GM18868 (cell line): Measurements from ENCODE around the gene RNF144A.

Experiments
- ATAC-seq: cut with Tn5 transposase; IDR thresholded peaks from one replicate; pipeline ENCODE4 v1.9.1; 2021; ENCODE audit warnings: mild to moderate bottlenecking, moderate library complexity; ENCODE audit not compliant: unreplicated experiment

Gene RNF144A

DNA sequence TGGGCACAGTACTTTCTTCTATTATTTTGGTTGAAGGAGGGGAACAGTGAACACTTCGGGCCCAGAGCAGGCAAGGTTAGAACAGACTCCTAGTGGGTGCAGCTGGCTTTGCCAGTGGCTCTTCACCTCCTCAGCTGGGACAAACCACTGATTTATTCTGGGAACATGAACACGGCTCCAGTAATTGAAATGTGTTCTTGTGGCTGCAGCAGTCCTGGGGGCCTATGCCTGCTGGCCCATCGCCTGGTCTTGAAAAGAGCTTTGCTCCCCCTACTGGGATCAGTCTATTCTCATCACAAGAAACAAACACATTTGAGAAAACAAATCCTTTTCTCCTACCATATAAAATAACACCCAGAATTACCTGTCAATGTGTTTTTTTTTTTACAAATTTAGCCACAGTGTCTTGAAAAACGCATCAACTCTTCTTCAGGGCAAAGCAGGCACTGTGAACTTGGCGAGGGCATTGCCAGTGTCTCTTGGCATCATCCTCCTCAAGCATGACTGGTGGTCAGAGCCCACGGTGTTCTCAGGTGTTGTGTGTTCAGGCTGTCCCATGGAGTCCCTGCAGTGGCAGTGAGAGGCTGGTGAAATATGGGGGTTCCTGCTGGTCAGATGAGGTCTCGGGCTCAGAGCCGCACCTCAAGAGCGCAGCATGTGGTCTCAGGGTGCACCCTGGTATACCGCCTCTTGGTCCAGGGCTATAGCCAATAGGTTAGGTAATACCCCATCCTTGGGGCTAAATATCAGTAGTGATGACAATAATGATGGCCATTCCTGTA is 51.3 kb downstream of the RNF144A start:
- ATAC-seq, result no peak

GRCh38 chr2:6970551-6970950 is 53.3 kb downstream of the RNF144A start:
- ATAC-seq, result no peak

DNA sequence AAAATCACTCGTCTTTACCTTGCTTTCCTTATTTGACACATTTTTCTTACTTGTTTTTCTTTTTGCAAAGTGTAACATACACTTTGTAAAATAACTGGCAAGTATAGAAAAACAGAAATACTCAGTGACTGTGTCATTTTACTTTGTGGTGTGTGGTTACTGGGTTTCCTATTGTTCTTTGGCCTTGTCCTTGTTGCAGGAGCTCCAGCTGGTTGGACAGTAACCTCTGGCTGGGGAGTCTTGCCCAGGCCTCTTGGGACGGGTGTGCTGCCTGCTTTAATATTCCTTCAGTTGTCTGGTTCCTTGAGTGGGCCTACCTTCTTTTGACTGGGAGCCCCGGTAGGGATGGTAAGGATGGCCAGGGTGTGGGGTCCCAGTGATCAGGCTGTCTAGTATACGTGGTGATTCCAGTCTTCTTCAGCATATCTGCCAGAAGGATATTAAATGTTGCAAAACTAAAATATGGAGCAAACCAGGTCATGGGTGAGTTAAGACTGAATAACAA is 53.8 kb downstream of the RNF144A start:
- no peak for ATAC-seq

DNA sequence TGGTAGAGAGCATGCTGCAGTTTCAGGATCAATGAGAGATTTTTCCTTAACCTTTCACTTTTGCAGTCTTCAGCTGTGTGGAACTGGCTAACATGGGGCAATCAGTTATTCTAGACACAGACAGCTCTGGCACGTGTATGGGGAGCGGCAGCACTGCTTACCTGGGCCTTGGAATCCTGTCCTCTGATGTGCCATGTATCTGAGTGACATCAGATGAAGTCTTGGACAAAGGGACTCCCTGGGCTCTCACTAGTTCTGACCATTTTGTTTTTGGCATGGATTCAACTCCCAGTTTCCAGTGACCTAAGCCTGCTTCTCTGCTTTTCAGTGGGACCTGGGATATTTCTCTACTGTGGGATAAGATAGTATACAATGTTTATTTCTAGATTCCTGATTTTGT is 54.3 kb downstream of the RNF144A start:
- no peak for ATAC-seq

- no peak for ATAC-seq
Measured at GRCh38 chr2:6972067-6972710, 55.0 kb downstream of the RNF144A start.

DNA sequence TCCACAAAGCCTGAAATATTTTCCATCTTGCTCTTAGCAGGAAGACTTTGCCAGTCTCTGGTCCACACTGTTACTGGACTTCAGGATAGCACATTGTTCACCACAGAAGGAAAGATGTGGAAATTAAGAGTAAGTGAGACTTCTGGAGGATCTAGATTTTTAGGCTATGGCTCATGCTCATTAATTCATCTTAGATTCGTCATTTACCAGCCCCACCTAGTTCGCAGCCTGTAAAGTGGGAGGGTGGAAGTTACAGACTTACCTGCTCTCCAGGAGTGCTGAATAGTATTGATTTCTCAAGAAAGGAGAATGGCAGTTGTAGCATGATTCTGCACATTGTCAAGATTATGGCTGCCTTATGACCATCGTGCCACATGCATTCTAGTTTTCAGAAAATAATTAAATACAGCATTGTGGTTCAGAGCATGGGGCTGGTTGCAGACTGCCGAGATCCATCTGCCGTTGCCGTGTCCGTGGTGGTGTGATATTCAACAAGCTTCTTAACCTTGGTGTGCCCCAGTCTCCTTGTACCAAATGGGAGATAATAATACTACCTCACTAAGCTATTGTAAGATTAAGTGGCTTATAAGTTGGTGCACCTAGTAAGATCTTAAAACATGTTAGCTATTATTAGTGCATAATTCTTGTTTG is 56.8 kb downstream of the RNF144A start:
- no peak for ATAC-seq

GRCh38 chr2:6975988-6976387 is 58.8 kb downstream of the RNF144A start:
- ATAC-seq, result no peak

DNA sequence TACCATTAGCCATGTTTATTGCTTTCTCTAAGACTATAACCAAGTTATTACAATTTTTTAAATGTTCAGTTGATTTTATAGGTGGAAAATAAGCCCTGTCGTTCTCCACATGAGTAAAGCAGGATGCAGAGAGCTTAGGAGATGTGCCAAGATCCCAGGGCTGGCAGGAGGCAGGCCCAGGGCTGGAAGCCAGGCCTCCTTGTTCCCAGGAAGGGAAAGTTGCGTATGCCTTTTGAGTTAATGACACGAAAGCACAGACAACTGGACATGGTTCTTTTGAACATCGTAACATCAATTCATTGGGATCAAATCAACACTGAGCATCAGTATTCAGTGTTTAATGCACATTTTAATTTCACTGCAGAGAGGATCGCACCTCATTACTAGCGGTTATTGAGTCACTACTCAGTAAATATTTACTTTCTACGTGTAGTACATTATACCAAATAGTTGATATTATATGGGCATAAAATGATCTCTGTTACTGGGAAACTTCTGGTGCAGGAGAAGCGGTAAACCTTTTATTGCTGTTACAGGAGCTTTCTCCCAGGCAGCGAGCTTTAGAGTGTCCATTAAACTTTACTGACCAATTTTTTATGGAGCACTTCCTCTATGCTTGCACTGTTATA is 60.0 kb downstream of the RNF144A start:
- no peak for ATAC-seq

DNA sequence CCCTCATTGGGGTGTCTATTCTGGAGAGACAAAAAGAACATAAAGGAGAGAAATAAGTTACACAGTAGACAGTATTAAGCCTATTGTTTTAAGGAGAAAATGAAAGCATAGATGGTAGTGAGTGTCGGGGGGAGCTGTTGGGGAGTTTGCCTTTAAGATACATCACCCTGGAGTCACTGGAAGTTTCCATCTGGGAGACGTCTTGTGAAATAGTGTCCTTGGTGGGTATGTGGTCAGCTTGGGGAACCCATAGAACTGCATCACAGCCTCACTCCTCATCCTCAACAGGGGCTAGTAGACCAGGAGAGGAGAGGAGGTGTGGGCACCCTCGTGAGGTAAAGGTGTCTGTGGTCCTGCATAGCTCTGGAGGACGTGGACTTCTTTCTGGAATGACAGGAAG is 60.6 kb downstream of the RNF144A start:
- ATAC-seq, result no peak

DNA sequence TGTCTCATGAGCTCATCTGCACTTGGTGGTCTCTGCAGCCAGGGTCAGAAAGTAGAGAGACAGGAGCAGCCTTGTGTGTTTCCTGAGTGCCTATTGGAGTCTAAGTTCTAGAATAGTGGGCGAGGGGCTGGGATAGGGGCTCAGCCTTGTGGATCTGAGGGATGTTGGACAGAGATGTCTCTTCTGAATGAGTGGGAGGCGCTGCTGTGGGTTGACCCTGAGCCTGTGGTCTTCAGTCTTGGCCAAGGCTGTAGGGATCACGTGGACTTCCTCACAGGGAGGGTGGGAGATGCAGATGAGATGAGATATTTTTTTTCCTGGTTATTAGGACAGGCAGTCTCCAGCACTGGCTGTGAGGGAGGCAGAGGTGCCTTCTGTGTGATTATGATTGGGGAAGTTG is 61.8 kb downstream of the RNF144A start:
- ATAC-seq, result no peak

DNA sequence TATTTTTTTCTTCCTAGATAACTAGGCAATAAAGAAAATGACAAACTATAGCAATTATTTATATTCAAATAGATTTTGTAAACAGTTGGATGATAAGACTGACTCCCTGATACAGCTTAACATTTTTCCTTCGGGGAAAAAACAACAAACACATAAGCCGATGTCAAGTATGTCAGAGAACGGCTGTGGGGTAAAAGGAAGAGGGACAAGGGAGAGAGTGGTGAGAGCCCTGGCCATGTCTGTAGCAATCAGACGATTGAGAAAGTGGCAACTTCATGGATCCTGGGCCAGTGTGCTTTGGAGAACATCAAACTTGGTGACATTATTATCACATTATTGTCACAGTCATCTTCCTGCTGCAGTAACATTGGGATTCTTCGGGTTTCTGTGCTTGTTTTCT is 65.2 kb downstream of the RNF144A start:
- ATAC-seq, result no peak

- ATAC-seq, result no peak
Measured at GRCh38 chr2:6982934-6983589, 65.8 kb downstream of the RNF144A start.

DNA sequence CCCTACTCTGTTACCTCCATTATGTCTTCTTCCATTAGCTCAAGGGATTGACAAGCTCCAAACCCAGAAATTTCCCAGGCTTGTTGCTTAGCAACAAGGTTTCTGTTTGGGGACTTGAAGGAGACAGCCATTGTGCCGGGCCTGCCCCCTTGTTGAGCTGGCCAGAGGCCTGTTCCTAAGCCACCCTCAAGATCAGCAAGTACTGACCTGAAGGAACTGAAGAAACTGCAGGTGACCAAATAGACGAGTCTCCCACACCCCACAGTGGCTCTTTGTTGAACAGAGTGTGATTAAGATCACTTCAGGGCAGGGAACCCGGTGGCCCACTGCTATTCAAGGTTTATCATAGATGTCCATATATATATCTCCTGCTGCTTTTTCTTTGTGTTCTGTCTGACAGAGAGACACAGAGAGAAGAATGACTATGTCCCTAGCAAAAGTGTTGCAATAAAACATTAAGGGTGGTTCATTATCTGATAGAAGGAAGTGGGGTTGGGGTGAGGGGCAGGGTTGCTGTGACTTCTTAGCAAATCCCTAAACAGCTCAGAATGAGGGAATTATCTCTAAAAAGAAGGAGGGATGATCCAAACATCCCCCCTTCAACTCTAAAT is 69.2 kb downstream of the RNF144A start:
- no peak for ATAC-seq

- no peak for ATAC-seq
Measured at GRCh38 chr2:6986912-6987361, 69.7 kb downstream of the RNF144A start.

DNA sequence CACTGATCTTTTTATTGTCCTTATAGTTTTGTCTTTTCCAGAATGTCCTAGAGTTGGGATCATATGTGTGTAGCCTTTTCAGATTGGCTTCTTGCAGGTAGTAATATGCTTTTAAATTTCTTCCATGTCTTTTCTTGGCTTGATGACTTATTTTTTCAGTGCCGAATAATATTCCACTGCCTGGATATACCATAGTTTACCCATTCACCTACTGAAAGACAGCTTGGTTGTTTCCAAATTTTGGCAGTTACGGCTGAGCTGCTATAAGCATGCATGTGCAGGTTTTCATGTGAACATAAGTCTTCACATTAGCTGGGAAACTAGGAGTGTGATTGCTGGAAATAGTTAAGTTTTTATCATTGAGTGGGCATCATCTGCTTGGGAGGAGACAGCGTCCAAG is 73.7 kb downstream of the RNF144A start:
- ATAC-seq, result no peak

GRCh38 chr2:6992794-6993228 is 75.6 kb downstream of the RNF144A start:
- no peak for ATAC-seq

GRCh38 chr2:6993229-6993640 is 76.0 kb downstream of the RNF144A start:
- ATAC-seq, result no peak

DNA sequence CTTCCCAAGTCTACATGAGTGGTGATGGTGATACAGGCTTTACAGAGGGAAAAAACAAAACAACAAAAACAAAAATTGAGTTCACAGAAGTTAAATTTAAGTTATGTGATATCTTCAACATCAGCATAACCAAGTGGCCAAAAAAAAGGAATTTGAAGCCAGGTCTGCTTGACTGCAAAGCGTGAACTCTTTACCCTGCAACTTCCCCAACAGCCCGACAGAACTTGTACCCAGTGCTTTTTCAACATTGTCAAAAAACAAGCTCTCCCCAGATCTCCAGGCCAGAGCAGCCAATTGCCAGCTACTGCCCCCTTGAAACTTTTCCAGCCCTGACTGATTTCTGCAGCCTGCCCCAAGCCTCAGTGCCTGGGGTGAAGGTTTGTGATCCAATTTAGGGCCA is 76.7 kb downstream of the RNF144A start:
- ATAC-seq, result no peak

GRCh38 chr2:6994536-6995128 is 77.4 kb downstream of the RNF144A start:
- no peak for ATAC-seq
